Mesendoderm (in vitro differentiated cells): Measurements from ENCODE around the gene CCDC174.

Source experiments
- DNase-seq: peaks from one replicate; pipeline ENCODE4 v3.0.0; 2013
- H2AK5ac ChIP-seq: 2 replicates; pipeline ENCODE4 v1.6.1; 2013; ENCODE audit warnings: low read length, inconsistent platforms
- H2BK120ac ChIP-seq: 2 replicates; pipeline ENCODE4 v1.6.1; 2013; ENCODE audit warnings: low read depth, mild to moderate bottlenecking, low read length, moderate library complexity, mixed read lengths
- H2BK15ac ChIP-seq: replicated peaks from 2 replicates; pipeline ENCODE4 v1.6.1; 2013; ENCODE audit warnings: low read depth, mild to moderate bottlenecking, moderate library complexity
- H2BK5ac ChIP-seq: 2 replicates; pipeline ENCODE4 v1.6.1; 2013; ENCODE audit warnings: low read length, inconsistent platforms
- H3K18ac ChIP-seq: 2 replicates; pipeline ENCODE4 v1.6.1; 2013; ENCODE audit warnings: mild to moderate bottlenecking, low read length, mixed read lengths
- H3K23ac ChIP-seq: one replicate; pipeline ENCODE4 v1.6.1; 2013; ENCODE audit warnings: low read length
- H3K27ac ChIP-seq: 2 replicates; pipeline ENCODE4 v1.5.1; 2013; ENCODE audit warnings: low read depth, mild to moderate bottlenecking, inconsistent platforms, low read length, moderate library complexity
- H3K27me3 ChIP-seq: 2 replicates; pipeline ENCODE4 v1.6.1; 2013; ENCODE audit warnings: low read length, control low read depth, mild to moderate bottlenecking, inconsistent platforms; ENCODE audit not compliant: insufficient read depth, poor library complexity
- H3K36me3 ChIP-seq: 2 replicates; pipeline ENCODE4 v1.6.1; 2013; ENCODE audit warnings: low read length, inconsistent platforms; ENCODE audit not compliant: control insufficient read depth, insufficient read depth
- H3K4ac ChIP-seq: one replicate; pipeline ENCODE4 v1.6.1; 2013; ENCODE audit warnings: low read depth, mild to moderate bottlenecking, low read length, moderate library complexity
- H3K4me1 ChIP-seq: 2 replicates; pipeline ENCODE4 v1.6.1; 2013; ENCODE audit warnings: low read depth, low read length, inconsistent platforms; ENCODE audit not compliant: control insufficient read depth
- H3K4me2 ChIP-seq: 2 replicates; pipeline ENCODE4 v1.6.1; 2013; ENCODE audit warnings: low read length
- H3K4me3 ChIP-seq: 2 replicates; pipeline ENCODE4 v1.5.1; 2013; ENCODE audit warnings: mild to moderate bottlenecking, low read length
- H3K56ac ChIP-seq: one replicate; pipeline ENCODE4 v1.6.1; 2013; ENCODE audit warnings: low read length
- H3K79me1 ChIP-seq: 2 replicates; pipeline ENCODE4 v1.6.1; 2013; ENCODE audit warnings: low read length, inconsistent platforms
- H3K79me2 ChIP-seq: 2 replicates; pipeline ENCODE4 v1.6.1; 2013; ENCODE audit warnings: mild to moderate bottlenecking, low read length; ENCODE audit not compliant: control insufficient read depth, insufficient read depth
- H3K9ac ChIP-seq: 2 replicates; pipeline ENCODE4 v1.6.1; 2013; ENCODE audit warnings: low read length, inconsistent platforms
- H4K5ac ChIP-seq: one replicate; pipeline ENCODE4 v1.6.1; 2013; ENCODE audit warnings: low read length
- H4K8ac ChIP-seq: one replicate; pipeline ENCODE4 v1.6.1; 2013; ENCODE audit warnings: low read depth, mild to moderate bottlenecking, control low read depth, low read length, moderate library complexity
- WGBS: extraction: QIAGEN DNeasy Blood & Tissue Kit; methylation state at CpG from one replicate; pipeline ENCODE4 v1.1.7; 2013; ENCODE audit warnings: low lambda C conversion rate, missing lambda C conversion rate; ENCODE audit not compliant: insufficient coverage; ENCODE audit errors: extremely low coverage; 5-methylcytosine and 5-hydroxymethylcytosine counted together

CCDC174 gene

DNA sequence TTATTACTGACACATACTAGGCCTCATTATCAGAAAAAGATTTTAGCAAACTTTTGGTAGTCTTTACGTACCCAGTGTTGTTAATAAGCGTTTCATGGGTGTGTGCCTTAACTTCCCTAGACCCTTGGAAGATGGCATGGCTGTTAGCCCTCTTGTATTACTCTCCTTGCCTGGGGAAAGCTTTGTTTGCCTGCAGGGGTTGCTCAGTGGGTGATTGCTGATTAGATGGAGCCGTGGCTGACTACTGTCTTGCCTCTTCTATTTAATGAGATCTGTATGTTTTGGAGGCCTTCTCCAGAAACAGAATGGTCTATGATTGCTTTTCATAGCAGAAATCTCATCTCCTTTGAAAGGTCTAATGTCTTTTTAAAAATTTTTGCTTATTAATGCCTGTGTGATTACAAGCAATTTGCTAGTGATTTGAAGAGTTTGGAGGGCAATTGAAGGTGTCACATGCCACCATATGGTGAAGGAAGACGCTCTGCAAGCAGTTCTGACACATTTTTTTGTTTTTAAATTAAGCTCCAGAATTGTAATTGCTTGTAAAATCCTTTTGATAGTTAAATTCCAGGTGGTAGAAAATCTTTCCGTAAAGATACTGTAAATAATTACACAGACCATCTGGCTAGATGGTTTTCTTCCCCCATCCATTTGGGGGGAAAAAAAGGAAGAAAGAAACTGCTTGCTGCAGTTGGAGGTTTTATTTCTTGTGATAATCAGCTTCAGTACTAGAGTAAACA, 12.0 kb downstream of the CCDC174 start:
- Histone ChIP-seq H3K27ac (no peak overlapping the region), H3K4ac (no peak overlapping the region), H3K79me2 (no peaks in the 10 kb centered on the region), H3K27me3 (no peaks in the 10 kb centered on the region), H3K23ac (no peak overlapping the region), H2BK120ac (no peak overlapping the region), H3K4me3 (no peak overlapping the region), H2BK15ac (no peak overlapping the region), H3K4me1 (no peaks in the 10 kb centered on the region), H4K5ac (no peak overlapping the region), H3K79me1 (no peaks in the 10 kb centered on the region), H3K56ac (no peak overlapping the region), H3K36me3 (peaks cover 10% of the 10 kb centered on the region), H3K4me2 (no peak overlapping the region), H2AK5ac (no peak overlapping the region), H3K18ac (no peak overlapping the region), H2BK5ac (no peak overlapping the region), H3K9ac (no peak overlapping the region), H4K8ac (no peak overlapping the region)
- no CpG with 5 or more reads among the region's 5 CpGs for WGBS
- peak; percentile 54 for DNase-seq

DNA sequence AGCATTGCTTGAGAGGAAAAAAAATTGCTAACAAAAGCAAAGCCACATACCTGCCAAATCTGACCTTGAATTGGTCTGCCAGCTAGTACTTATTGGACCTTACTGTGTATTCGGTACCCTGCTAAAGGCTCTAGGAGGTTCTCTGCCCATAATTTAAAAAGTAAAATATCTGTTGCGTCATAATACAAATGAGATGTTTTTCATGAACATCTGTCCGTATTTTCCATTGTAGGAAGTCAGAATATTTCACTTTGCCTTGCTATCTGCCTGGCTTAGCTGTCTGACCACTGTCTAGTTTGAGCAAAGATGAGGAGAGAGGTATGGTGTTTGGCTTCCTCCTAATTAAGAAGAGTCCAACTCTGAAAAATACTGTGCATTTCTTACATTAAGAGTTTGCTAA, 12.6 kb downstream of the CCDC174 start:
- H2BK15ac ChIP-seq, result no peak overlapping the region
- no peak overlapping the region for H2BK120ac ChIP-seq
- H3K18ac ChIP-seq, result no peak overlapping the region
- H3K4me1 ChIP-seq, result no peaks in the 10 kb centered on the region
- H3K27me3 ChIP-seq, result no peaks in the 10 kb centered on the region
- no peak overlapping the region for H2AK5ac ChIP-seq
- H3K9ac ChIP-seq, result no peak overlapping the region
- H3K27ac ChIP-seq, result no peak overlapping the region
- H3K79me2 ChIP-seq, result no peaks in the 10 kb centered on the region
- H2BK5ac ChIP-seq, result no peak overlapping the region
- H3K36me3 ChIP-seq, result peaks cover 12% of the 10 kb centered on the region
- no peak overlapping the region for H4K5ac ChIP-seq
- no peak overlapping the region for H3K4me3 ChIP-seq
- H3K79me1 ChIP-seq, result no peaks in the 10 kb centered on the region
- H3K4me2 ChIP-seq, result no peak overlapping the region
- H4K8ac ChIP-seq, result no peak overlapping the region
- H3K56ac ChIP-seq, result no peak overlapping the region
- DNase-seq, result no peak
- no peak overlapping the region for H3K23ac ChIP-seq
- no peak overlapping the region for H3K4ac ChIP-seq
- WGBS, result no CpG with 5 or more reads among the region's 3 CpGs

DNA sequence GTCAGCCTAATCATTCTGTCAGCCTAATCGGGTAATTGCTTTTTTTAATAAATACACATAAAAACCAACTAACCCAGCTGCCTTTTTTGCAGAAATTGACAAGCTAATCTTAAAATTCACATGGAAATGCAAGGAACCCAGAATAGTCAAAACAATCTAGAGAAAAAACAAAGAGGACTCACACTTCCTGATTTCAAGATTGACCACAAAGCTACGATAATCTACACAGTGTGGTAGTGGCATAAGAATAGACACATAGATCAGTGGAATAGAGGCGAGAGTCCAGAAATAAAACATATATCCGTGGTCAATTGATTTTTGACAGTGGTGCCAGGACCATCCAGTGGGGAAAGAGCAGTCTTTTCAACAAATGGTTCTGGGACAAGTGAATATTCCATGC, 21.0 kb downstream of the CCDC174 start:
- Histone ChIP-seq H2AK5ac (no peak overlapping the region), H4K5ac (no peak overlapping the region), H3K79me1 (no peaks in the 10 kb centered on the region), H3K27me3 (no peaks in the 10 kb centered on the region), H3K18ac (no peak overlapping the region), H3K9ac (no peak overlapping the region), H3K4me3 (no peak overlapping the region), H2BK120ac (no peak overlapping the region), H3K4me1 (no peaks in the 10 kb centered on the region), H2BK15ac (no peak overlapping the region), H3K4ac (no peak overlapping the region), H3K27ac (no peak overlapping the region), H3K79me2 (no peaks in the 10 kb centered on the region), H3K4me2 (no peak overlapping the region), H3K56ac (no peak overlapping the region), H3K23ac (no peak overlapping the region), H4K8ac (no peak overlapping the region), H3K36me3 (peaks cover 16% of the 10 kb centered on the region), H2BK5ac (no peak overlapping the region)
- no peak for DNase-seq
- WGBS, result no CpG with 5 or more reads among the region's 4 CpGs

DNA sequence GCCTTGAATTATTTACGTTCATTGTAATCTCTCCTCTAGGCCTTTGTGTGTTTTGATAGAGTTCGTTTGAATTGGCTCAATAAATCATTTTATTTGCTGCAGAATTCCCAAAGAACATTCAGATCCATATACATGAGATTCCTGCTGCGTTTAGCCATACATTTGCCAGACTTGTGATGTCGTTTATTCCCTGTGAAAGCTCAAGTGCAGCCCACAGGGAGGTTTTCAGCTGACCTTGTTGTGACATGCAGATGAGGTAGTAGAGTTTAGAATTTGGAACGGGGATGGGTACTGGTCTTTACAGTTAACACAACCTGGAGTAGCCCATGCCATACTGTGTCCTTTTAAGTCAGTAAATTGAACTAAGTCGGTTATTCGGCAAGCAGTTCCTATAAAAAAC, 23.3 kb downstream of the CCDC174 start, which contains the start of gene C3orf20:
Gene C3orf20, plus strand, starts transcription at position 301 of the 400 bp plus-strand sequence. CDS start 7,573 bp downstream, outside the sequence.
- no CpG with 5 or more reads among the region's 7 CpGs for WGBS
- Histone ChIP-seq H3K18ac (no peak within 1 kb of the TSS), H3K23ac (no peak within 1 kb of the TSS), H3K27ac (no peak within 1 kb of the TSS), H3K36me3 (peaks cover 11% of the 10 kb centered on the region), H4K5ac (no peak within 1 kb of the TSS), H3K9ac (no peak within 1 kb of the TSS), H3K79me2 (no peaks in the 10 kb centered on the region), H2AK5ac (no peak within 1 kb of the TSS), H2BK5ac (no peak within 1 kb of the TSS), H4K8ac (no peak within 1 kb of the TSS), H3K4me2 (no peak within 1 kb of the TSS), H3K27me3 (no peaks in the 10 kb centered on the region), H3K4me1 (no peaks in the 10 kb centered on the region), H3K79me1 (no peaks in the 10 kb centered on the region), H2BK120ac (no peak within 1 kb of the TSS), H3K56ac (no peak within 1 kb of the TSS), H3K4ac (no peak within 1 kb of the TSS), H2BK15ac (no peak within 1 kb of the TSS), H3K4me3 (no peak within 1 kb of the TSS)
- no peak for DNase-seq

DNA sequence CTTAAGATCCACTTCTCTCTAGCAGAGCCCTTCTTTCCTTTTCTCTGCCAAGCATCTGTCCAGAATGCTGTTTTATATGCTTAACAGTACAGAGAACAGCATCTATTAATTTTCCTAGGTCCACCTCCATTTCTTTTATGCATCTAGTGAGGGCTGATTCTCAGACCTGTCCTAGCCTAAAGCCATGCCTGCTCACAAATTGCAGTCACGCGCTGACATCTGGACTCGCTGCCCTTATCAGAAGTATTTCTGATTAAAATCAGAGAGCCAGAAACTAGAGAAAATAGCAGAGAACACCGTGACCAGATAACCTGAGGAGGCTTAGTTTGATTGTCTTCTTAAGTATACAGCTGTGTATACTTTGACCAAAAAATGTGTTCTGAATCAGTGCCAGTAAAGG, 25.3 kb downstream of the CCDC174 start:
- Histone ChIP-seq H3K4me1 (no peaks in the 10 kb centered on the region), H3K36me3 (peaks cover 4% of the 10 kb centered on the region), H2BK5ac (no peak overlapping the region), H3K27ac (no peak overlapping the region), H3K4me2 (no peak overlapping the region), H3K56ac (no peak overlapping the region), H3K79me2 (no peaks in the 10 kb centered on the region), H3K4me3 (no peak overlapping the region), H3K18ac (no peak overlapping the region), H4K5ac (no peak overlapping the region), H3K79me1 (no peaks in the 10 kb centered on the region), H2AK5ac (no peak overlapping the region), H4K8ac (no peak overlapping the region), H3K23ac (no peak overlapping the region), H2BK15ac (no peak overlapping the region), H3K27me3 (no peaks in the 10 kb centered on the region), H3K9ac (no peak overlapping the region), H2BK120ac (no peak overlapping the region), H3K4ac (no peak overlapping the region)
- DNase-seq, result no peak
- no CpG with 5 or more reads among the region's 4 CpGs for WGBS

DNA sequence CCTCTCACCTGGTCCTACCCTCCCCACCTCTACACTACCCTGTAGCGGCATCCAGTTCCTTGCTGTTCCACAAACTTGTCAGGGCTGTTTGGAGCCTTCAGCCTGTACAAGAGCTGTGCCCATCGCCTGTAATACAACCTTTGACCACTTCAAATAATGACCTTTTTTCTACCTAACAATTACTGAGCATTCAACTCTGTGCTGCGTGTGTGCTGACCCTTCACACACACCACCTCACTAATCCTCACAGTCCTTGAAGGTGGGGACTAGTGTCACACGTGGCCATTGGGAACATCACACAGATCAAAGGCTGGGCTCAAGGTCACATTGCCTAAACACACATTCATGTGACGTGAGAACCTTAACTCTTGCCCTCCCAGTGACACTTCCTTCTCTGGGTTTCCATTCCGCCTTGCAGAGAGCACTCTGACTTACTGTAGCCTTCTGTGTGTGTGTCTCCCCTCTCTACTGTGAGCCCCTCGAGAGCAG, 26.5 kb downstream of the CCDC174 start:
- no peak overlapping the region for H2BK15ac ChIP-seq
- no peak overlapping the region for H3K23ac ChIP-seq
- no peak overlapping the region for H3K4me2 ChIP-seq
- no peak overlapping the region for H2AK5ac ChIP-seq
- no peak overlapping the region for H4K5ac ChIP-seq
- no peak overlapping the region for H3K18ac ChIP-seq
- no peaks in the 10 kb centered on the region for H3K27me3 ChIP-seq
- H3K36me3 ChIP-seq, result no peaks in the 10 kb centered on the region
- H3K4me3 ChIP-seq, result no peak overlapping the region
- H3K4me1 ChIP-seq, result no peaks in the 10 kb centered on the region
- WGBS, result no CpG with 5 or more reads among the region's 7 CpGs
- no peak overlapping the region for H4K8ac ChIP-seq
- no peak overlapping the region for H3K4ac ChIP-seq
- H2BK5ac ChIP-seq, result no peak overlapping the region
- H3K79me2 ChIP-seq, result no peaks in the 10 kb centered on the region
- peak; percentile 18 for DNase-seq
- H3K56ac ChIP-seq, result no peak overlapping the region
- H2BK120ac ChIP-seq, result no peak overlapping the region
- no peak overlapping the region for H3K27ac ChIP-seq
- H3K9ac ChIP-seq, result no peak overlapping the region
- H3K79me1 ChIP-seq, result no peaks in the 10 kb centered on the region
